ENCODE results near the gene KRT37. TPM values are rescaled to one million over a fixed set of nuclear protein-coding genes. Genes with fewer than 3 reads are reported as not detected.

Gene KRT37
- total and polyA plus RNA-seq, 9 of the 15 experiments (the other 6 are each of a cell fraction or from before 2014, with no cell fraction given): not detected

- TF ChIP-seq ZNF354B (CRISPR knock-in tag; IDR thresholded peaks at IDR 0.05) (no peak), PRMT5 (CRISPR knock-in tag; IDR thresholded peaks at IDR 0.05) (no peak)
- no peak for ATAC-seq
- Histone ChIP-seq H3K9ac (ENCODE audit: insufficient read depth in 1 of 2, low read depth in 2 of 2, low read length in 2 of 2) (no peak overlapping the region), H3K27ac (ENCODE audit: extremely low read depth, low read depth, low read length) (no peak overlapping the region), H4K20me1 (replicated peaks; ENCODE audit: control insufficient read depth, insufficient read depth, low read length) (no peaks in the 10 kb centered on the region), H3K9me1 (ENCODE audit: control insufficient read depth, insufficient read depth, low read length) (no peaks in the 10 kb centered on the region), H3K9me3 (replicated peaks; ENCODE audit: control insufficient read depth, insufficient read depth, low read depth, low read length) (no peaks in the 10 kb centered on the region), H3K79me2 (ENCODE audit: control insufficient read depth, insufficient read depth, low read length) (no peaks in the 10 kb centered on the region), H3K36me3 (ENCODE audit: control insufficient read depth, insufficient read depth, low read length) (no peaks in the 10 kb centered on the region), H3K4me2 (ENCODE audit: insufficient read depth, low read length) (no peak overlapping the region), H2AFZ (ENCODE audit: low read depth, low read length) (no peak overlapping the region), H3K27me3 (ENCODE audit: control insufficient read depth in 2 of 2, insufficient read depth in 2 of 2, low read length in 2 of 2) (peaks cover 4 to 22% of the 10 kb centered on the region in 2 experiments; a peak in 3 of 5 replicates), H3K4me1 (replicated peaks in 1 of 2; ENCODE audit: control insufficient read depth in 2 of 2, insufficient read depth in 2 of 2, low read length in 2 of 2) (no peaks in the 10 kb centered on the region), H3K4me3 (no peak overlapping the region)
- intact Hi-C loops (cut with micrococcal nuclease) (no loop called here), in situ Hi-C loops (cut with MboI) (no loop called here)
- WGBS (ENCODE audit: insufficient coverage, low coverage, missing lambda C conversion rate): 7% methylated on average over 1 of the region's 1 CpG
- FAIRE-seq: no peak
- no peak for DNase-seq (ENCODE audit: extremely low read depth in 1 of 4, low spot score in 3 of 4)
- BruUV-seq (replicated peaks): no TSS peak
- ChIA-PET CTCF (ENCODE audit: low intra/inter-chr PET ratio) (no interaction called here), POLR2A (no interaction called here)
These were observed 32.1 kb downstream of the KRT37 start for GRCh38 chr17:41392278-41392677.

- ChIA-PET POLR2A (interaction anchor here (1.2 kb wide), 1 partner anchor 8 kb away, joined by 3 read pairs; no protein-coding TSS in a partner anchor), CTCF (ENCODE audit: low intra/inter-chr PET ratio) (no interaction called here)
- Histone ChIP-seq H3K27ac (ENCODE audit: extremely low read depth, low read depth, low read length) (no peak overlapping the region), H3K9ac (ENCODE audit: insufficient read depth in 1 of 2, low read depth in 2 of 2, low read length in 2 of 2) (no peak overlapping the region), H3K9me3 (replicated peaks; ENCODE audit: control insufficient read depth, insufficient read depth, low read depth, low read length) (no peaks in the 10 kb centered on the region), H3K9me1 (ENCODE audit: control insufficient read depth, insufficient read depth, low read length) (no peaks in the 10 kb centered on the region), H3K36me3 (ENCODE audit: control insufficient read depth, insufficient read depth, low read length) (no peaks in the 10 kb centered on the region), H3K4me1 (replicated peaks in 1 of 2; ENCODE audit: control insufficient read depth in 2 of 2, insufficient read depth in 2 of 2, low read length in 2 of 2) (no peaks in the 10 kb centered on the region), H3K4me3 (no peak overlapping the region), H4K20me1 (replicated peaks; ENCODE audit: control insufficient read depth, insufficient read depth, low read length) (no peaks in the 10 kb centered on the region), H3K27me3 (ENCODE audit: control insufficient read depth in 2 of 2, insufficient read depth in 2 of 2, low read length in 2 of 2) (peaks cover 4 to 17% of the 10 kb centered on the region in 2 experiments; a peak in 3 of 5 replicates), H2AFZ (ENCODE audit: low read depth, low read length) (no peak overlapping the region), H3K4me2 (ENCODE audit: insufficient read depth, low read length) (no peak overlapping the region), H3K79me2 (ENCODE audit: control insufficient read depth, insufficient read depth, low read length) (no peaks in the 10 kb centered on the region)
- no TSS peak for BruUV-seq (replicated peaks)
- FAIRE-seq (no peak), DNase-seq (ENCODE audit: extremely low read depth in 1 of 4, low spot score in 3 of 4) (no peak), ATAC-seq (no peak)
- WGBS (ENCODE audit: insufficient coverage, low coverage, missing lambda C conversion rate): 0% methylated on average over 2 of the region's 2 CpGs
- in situ Hi-C loops (cut with MboI) (no loop called here), intact Hi-C loops (cut with micrococcal nuclease) (no loop called here)
- TF ChIP-seq IRF2 (CRISPR knock-in tag; IDR thresholded peaks at IDR 0.05): no peak
- TF ChIP-seq CBX3 (IDR thresholded peaks at IDR 0.05; ENCODE audit: borderline replicate concordance in 1 of 2, low read length in 2 of 2): no peak
- no peak for TF ChIP-seq ZBTB11 (CRISPR knock-in tag; IDR thresholded peaks at IDR 0.05)
- TF ChIP-seq ATF3 (IDR thresholded peaks at IDR 0.05): no peak
- TF ChIP-seq ATF3 (CRISPR knock-in tag; conservative IDR thresholded peaks at IDR 0.05): no peak
- TF ChIP-seq SRF (CRISPR knock-in tag; IDR thresholded peaks at IDR 0.05): no peak
- TF ChIP-seq E2F6 (IDR thresholded peaks at IDR 0.05; ENCODE audit: borderline replicate concordance in 1 of 2, extremely low read depth in 1 of 2, insufficient read depth in 1 of 2, insufficient read length in 1 of 2, low read depth in 1 of 2, low read length in 1 of 2, poor library complexity in 1 of 2, severe bottlenecking in 1 of 2): no peak
- no peak for TF ChIP-seq ZNF140 (CRISPR knock-in tag; IDR thresholded peaks at IDR 0.05)
These were observed 32.9 kb downstream of the KRT37 start for GRCh38 chr17:41391535-41391934.

Data from K562 (cell line).